HG03442 (cell line): ENCODE data around the gene SERF2.

Experiments used
- ATAC-seq: cut with Tn5 transposase; IDR thresholded peaks from one replicate; pipeline ENCODE4 v1.9.1; 2021; ENCODE audit warnings: mild to moderate bottlenecking, moderate library complexity; ENCODE audit not compliant: unreplicated experiment

Gene SERF2

DNA sequence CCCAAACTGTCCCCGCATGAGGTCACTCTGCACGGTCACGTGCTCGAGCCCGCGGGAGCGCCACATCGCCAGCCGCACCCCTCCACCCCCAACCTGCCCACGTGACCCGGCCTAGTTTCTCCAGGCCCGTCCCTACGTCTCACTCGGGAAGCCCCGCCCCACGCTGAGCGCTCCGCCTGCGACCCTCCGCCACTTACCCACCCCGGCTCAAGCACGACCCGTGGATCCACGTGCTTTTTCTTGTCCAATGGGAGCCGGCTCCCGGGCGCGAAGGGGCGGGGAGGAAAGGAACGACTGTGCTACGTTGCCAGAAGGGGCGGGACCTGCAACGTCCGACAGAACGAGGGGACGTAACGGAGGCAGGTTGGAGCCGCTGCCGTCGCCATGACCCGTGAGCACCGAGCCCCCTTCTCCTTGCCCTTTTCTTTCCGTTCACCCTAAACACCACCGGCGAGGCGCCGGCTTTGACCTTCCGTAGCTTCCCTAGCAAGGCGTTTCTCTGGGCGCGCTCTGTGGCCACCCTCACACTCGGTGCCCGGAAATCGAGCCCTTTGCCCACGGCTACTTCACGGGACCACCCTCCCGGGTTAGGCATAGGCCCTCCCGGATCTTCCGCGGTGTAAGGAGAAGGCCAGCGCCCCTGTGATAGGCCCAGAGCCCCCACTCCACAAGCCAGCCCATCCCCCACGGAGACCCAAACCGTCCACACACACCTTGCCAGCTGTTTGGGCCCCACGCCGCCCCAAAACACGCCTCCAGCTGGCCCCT is at the start of gene SERF2:
Gene SERF2, plus strand, starts transcription at position 328 of the 768 bp plus-strand sequence. Its CDS starts 57 bp downstream, at position 385.
- ATAC-seq = peak; percentile 87

DNA sequence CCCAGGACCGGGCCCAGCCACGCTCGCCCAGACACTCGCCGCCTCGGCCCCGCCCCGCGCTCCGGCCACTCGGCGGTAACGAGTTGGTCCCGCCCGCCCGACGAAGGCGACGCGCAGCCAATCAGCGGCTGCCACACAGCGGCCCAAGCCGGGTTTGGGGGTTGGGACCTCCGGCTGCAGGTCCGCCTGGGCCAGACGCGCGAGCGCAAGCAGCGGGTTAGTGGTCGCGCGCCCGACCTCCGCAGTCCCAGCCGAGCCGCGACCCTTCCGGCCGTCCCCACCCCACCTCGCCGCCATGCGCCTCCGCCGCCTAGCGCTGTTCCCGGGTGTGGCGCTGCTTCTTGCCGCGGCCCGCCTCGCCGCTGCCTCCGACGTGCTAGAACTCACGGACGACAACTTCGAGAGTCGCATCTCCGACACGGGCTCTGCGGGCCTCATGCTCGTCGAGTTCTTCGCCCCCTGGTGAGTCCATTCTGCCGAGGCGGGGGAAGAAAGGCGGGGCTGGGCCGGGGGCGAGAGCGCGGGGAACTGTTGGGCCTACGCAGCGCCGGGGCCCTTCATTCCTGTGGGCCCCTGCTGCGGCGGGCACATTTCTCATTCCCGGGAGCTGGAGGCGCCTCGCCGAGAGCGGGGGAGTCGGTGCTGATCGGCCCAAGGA is 45.7 kb upstream of the SERF2 start, which contains the start of gene PDIA3:
Gene PDIA3, plus strand, starts transcription at position 194 of the 658 bp plus-strand sequence. Its CDS starts 102 bp downstream, at position 296.
- peak; percentile 76 for ATAC-seq

DNA sequence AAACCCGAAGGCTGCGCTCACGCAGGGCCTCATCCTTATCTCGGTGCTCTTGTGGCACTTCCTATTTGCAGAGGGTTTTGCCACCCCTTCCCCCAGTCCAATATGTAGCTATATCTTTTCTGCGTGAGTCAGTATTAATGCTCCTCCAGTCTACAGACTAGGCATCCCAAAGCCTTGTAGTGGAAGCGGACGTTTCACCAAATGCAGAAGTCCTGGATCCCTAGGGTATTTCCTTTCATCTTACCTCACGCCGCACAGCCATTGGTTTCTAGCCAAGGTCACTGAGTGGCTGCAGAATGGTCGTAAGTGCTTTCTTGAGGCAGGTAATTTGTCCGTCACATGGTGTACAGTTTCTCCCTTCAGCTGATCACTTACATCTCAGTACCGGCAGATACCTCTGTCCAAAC is 45.2 kb upstream of the SERF2 start:
- peak; percentile 5 for ATAC-seq

DNA sequence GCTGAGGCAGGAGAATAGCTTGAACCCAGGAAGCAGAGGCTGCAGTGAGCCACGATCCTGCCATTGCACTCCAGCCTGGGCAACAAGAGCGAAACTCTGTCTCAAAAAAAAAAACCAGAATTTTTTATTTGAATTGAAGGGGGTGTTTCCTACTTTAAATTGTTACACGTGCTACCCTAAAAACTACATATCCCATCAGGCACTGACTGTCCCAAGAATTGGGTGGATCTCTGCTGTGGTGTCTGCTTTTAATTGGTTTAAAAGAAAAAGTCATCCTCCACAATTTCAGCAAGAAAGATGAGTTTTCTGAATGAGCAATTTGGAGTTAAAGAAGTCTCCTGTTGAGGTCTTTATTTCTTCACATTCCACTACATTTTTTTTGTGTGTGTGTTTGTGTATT is 43.7 kb upstream of the SERF2 start:
- ATAC-seq = no peak

DNA sequence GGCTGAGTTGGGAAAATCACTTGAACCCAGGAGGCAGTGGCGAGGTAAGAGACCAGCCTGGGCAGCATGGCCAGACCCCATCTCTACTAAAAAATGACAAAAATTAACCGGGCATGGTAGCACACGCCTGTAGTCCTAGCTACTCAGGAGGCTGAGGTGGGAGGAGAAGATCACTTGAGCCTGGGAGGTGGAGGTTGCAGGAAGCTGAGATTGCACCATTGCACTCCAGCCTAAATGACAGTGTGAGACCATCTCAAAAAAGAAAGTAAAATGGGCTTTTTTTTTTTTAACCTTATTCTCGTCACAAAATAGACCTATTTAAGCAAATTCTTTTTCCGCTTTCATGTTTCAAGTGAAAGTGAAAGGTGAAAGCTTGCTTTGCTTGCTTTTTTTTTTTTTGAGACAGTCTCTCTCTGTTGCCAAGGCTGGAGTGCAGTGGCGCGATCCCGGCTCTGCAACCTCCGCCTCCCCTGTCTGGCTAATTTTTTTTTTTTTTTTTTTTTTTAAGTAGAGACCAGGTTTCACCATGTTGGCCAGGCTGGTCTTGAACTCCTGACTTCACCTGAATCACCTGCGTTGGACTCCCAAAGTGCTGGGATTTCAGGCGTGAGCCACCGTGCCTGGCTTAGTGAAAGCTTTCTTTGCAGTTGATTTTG is 42.3 kb upstream of the SERF2 start:
- peak; percentile 34 for ATAC-seq

DNA sequence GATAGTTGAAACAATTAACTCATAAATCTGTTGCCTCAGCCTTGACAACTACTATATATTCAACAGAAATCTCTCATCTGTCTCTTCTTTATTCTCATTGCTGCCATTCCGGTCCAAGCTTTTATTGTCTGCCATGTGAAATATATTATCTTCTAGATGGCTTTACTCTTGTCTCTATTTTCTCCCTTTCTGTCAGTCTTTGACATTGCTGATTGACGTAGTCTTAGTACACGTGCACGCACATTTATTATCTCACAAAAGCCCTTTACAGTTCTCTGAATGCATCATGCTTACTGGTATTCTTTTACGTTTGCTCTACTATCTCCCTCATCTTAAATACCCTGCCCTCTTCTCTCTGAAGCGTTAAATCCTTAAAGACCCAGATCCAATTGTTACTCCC is 40.2 kb upstream of the SERF2 start:
- ATAC-seq = no peak

DNA sequence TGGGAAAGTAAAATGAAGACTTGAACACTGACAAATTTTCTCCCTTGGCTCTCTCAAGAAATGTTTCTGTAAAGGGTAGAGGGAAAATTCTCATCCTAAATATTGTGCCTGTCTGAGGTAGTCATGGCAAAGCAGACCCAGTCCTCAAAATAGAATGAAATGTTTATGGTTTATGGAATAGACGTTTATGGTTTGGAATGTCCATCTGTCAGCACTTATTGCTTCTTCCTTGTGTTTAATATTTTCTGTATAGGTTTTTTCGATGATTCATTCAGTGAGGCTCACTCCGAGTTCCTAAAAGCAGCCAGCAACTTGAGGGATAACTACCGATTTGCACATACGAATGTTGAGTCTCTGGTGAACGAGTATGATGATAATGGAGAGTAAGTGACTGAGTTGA is 29.3 kb upstream of the SERF2 start:
- ATAC-seq = no peak

DNA sequence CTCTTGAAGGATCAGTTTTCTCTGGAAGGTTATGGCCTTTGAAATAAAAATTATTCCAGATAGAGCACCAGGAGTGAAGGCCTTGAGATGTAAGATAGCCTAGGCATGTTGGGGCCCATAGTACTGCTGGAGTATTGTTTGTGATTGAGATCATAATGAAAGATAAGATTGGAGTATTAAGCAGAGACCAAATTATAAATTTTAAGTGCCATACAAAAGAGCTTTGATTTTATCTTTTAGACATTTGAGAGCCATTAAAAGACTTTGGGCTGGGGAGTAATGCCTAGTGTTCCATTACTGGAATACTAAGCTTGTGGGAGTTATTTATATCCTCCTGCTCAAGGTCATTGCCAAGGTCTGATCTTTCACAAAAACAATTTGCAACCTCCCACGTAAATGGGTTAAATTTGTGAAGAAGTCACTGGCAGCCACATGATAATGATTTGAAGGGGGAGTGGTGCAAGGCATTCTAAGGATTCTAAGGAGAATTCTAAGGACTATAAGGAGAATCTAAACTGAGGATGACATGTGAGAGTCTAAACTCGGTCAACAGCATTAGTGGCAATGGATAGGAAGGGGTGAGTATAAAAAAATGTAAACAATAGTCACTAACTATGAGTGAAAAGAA is 28.2 kb upstream of the SERF2 start:
- ATAC-seq = no peak

DNA sequence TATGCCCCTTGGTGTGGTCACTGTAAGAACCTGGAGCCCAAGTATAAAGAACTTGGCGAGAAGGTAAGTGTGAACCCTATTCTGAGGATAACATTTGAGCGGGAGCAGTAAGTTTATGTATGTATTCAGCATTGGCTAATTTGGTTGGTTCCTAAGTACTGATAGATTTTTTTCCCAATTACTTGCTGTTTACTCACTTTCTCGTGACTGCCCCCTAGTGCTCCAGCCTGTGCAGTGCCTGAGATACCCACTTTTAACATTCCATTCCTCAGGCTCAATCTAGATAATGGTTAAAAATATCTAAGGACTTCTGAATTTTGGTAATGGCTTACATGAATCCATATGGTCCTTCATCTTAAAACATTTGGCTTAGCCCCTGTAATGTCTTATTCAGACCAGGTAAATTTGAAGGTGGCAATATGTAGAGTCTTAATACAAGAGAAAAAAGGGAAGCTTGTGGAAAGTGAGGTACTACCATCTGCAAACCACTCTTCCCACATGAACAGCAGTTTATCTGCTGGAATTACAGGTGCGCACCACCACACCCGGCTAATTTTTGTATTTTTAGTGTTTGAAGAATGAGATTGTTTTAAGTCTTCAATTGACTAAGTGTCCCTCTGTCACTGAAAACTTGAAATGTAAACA is 22.4 kb upstream of the SERF2 start:
- no peak for ATAC-seq

DNA sequence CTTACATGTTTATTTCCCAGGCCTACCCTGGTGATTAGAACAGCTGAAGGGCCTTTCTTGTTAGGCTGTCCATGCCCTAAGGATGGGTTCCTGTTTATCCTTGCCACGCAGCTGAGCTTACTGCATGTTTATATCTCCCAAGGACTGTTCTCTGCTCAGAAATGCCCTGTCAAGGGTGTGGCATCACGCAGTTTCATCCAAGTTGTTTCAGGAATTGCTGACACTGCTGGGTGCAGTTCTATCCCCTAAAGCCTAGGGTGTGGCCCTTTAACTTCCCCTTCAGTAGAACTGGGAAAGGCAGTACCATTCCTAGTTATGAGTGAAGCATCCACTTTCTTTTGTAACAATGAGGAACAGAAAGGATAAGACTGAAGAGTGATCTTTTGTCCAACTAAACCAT is 20.3 kb upstream of the SERF2 start:
- ATAC-seq = no peak

DNA sequence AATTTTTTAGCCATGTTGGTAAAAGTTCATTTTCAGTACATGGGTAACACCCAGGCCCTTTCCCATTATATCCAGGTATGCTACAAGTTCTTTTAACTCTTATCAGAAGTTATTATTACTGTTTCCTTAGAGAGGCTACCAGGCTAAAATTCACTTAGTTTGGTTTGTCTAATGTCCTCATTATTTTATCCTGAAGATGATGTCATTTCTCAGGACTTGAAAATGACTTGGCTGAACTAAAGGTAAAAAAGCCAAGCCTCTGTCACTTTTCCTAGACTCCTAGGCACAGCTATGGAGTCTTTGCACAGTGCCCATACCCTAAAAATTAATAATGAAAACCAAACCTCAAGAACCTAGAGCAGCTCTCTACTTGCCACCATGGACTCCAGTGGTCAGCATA is 19.5 kb upstream of the SERF2 start:
- ATAC-seq = no peak

DNA sequence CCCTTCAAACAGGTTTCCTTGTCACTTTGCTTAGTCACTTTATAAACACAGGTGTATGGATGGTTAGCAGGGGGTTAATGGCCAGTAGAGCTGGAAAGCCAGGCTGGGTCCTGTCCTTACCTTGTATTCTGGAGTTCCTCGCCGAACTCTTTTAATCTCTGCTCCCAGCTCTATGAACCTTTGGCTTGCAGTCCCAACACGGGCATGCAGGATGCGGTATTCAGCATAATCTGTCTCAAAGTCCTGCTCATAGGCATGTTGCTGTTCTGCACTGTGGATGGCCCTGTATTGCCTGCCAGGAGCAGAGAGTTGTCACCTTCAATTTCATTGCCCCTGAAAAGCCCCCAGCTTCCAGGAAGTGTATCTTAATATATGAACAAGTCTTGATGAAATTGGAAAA is 18.1 kb upstream of the SERF2 start:
- ATAC-seq = no peak

DNA sequence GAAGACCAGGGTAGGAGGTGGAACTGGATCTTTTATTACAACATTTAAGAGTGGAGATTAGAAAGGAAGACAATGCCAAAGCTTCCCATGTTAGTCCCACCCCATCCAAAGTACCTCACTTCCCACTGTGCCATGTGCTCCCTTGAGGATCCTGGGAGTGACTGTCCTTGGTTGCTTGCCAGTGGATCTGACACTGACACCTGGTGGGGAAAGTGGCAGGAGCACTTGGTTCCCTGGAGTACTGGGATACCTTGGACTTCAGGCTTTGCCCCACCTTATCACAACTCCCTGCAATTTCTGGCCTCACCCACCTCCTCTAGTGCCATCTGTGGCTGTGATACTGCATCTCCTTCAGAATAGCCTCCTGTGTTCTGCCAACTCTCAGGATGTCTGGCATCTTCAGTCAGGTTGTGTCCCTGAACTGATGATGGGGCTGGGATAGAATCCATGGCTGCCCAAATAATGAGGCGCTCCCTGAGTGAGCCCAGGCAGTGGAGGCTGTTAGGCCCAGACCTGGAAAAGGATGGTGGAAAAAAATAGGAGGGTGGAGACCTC is 16.6 kb upstream of the SERF2 start:
- no peak for ATAC-seq

DNA sequence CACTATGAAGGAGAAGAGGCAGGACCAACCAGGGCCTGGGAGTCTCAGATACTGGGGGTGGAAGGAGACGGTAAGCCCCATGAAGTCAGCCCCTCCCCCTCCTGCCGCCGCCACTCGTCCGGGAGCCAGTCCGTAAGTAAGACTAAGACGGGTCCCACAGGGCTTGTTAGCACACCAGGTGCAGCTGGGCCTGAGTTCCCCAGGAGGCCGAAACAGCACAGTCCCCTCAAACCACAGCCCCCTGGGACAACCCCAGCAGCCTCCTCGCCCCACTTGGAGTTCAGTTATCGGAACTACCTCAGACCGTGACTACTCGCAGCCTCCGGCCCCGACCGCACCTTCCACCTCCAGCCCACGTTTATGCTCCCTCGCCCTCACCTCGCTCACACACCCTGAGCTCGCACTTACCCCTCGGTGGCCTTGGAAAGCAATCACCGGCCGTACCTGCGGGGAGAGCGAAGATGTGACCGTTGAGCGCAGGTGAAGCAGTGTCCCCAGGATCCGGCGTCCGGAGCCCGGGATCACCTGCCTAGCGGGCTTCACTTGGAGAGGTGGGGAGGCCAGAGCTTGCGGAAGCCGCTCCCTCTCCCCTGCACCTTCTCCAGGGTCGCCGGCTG is 15.9 kb upstream of the SERF2 start:
- ATAC-seq = peak; percentile 47

DNA sequence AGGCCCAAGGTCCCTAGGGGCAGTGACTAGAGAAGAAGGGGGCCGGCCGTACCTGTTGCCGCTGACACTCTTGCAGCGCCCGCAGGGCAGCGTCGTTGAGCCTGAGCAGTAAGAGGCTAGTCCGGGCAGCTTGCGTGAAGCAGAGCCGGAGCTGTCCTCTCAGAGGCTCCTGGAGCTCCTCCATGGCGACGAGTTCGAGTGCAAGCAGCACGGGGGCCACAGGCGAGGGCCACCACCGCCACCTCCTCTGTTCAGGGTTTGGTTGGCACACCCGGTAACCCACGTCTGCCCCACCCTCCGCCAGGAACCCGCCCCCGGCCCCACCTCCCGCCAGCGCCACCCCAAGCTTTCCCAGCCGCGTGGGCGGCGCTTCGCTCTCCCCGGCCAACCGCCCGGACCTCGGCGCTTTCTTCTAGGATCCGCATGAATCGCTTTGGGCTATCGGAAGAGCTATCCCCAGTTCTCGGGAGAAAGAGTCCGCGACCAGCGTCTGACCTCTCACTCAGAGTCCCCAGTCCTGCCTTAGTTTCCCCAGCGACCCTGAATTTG is 15.3 kb upstream of the SERF2 start, which contains the start of gene ELL3:
Gene ELL3, minus strand, starts transcription at position 249 of the 549 bp plus-strand sequence. Its CDS starts 65 bp downstream, at position 184.
- ATAC-seq = peak; percentile 29

DNA sequence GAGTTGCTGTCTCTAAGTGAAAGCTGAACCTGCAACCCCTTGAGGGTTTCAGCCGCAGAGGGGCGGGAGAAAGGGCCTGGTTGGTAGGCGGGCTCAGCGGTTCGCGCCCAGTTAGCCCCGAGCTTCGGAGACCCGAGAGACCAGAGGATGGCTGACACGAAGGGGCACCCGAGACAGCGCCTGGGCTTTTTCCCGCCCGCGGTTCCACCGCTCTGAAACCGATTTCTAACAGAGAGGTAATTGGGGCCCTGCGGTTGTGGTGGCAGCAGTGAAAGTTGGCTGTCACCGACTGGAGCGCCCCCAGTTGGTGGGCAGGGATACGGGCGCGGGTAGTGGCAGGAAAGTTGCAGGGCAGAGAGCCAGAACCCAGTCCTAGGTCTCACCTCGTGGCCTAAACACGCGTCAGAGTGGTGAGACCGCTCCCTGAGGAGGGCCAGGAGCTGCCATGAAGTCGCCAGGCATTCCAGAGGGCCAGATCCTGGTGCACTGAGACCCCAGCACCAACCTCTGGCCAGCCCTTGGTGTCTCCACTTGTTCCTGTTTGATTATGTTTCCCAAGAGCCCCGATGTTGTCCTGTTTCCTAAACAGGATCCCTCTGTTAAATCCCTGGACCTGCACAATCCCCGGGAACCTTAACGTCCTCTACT is 14.7 kb upstream of the SERF2 start:
- peak; percentile 49 for ATAC-seq

DNA sequence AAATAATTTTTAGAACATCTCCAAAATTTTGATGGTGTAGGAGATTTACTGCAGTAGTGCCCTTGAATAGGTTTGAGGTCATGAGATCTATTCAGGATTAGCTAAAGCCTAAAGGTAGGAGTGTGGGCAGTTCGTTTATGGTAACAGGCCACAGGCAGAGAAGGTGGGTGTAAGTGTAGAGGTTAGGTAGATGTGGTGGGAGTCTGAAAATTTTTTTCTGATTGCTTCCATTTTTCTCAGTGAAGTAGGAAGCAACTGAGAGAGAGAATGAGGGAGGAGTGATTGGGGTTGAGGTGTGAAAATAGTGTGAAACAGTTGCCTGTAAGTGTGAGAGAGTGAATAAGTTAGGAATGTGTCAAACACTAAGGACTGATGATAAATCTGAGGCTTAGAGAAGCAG is 13.1 kb upstream of the SERF2 start:
- no peak for ATAC-seq

DNA sequence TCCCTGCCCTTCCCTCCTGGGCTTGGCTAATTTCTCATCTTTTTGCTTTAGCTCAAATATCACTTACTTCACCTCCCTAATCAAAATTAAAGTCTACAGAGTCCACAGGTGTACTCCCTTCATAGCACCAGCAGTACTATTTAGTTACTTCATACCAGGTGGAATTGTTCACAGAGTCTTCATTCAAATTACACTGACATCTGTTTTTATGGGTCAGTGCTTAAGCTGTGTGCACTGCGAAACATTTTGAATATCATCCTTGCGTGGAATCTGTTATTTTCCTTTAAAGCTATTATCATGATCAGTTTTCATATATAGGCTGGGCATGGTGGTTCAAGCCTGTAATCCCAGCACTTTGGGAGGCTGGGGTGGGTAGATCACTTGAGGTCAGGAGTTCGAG is 2.7 kb upstream of the SERF2 start:
- ATAC-seq = no peak

DNA sequence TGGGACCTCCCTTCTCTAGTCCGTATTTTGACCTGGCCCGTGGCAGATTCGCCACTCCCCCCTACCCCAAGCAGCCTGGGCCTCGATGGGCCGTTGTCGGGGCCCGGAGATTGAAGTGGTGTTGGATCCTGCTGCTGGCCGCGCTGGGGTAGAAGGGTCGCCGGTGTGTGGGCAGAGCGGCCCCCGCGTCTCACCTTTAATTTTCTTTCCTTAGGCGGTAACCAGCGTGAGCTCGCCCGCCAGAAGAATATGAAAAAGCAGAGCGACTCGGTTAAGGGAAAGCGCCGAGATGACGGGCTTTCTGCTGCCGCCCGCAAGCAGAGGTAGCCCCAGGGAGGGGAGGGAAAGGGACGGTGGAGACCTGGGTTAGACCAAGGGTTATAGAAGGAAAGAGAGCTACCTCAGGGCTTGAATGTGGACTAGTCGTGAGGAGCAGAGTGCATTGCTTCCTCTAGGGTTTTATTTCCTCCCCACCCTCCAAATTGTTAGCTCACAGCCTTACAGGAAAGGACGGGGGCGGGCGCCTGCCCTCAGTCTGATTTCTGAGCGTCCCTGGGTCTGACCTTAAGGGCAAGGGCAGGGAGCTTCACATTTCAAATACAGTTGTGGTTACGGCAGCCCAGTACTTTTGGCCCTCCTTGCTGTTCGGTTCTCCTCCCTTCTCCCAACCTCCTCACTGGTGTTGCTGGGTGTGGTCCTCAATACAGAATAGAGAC is 799 bp downstream of the SERF2 start:
- ATAC-seq = no peak
